Measurements from ENCODE around the gene PRCC.

GRCh38 chr1:156738407-156738806 is 28.9 kb upstream of the PRCC start:
- no peak for TF ChIP-seq EZH2 (IDR thresholded peaks at IDR 0.05; ENCODE audit: insufficient read depth, low read length)
- TF ChIP-seq, protein P1, sequence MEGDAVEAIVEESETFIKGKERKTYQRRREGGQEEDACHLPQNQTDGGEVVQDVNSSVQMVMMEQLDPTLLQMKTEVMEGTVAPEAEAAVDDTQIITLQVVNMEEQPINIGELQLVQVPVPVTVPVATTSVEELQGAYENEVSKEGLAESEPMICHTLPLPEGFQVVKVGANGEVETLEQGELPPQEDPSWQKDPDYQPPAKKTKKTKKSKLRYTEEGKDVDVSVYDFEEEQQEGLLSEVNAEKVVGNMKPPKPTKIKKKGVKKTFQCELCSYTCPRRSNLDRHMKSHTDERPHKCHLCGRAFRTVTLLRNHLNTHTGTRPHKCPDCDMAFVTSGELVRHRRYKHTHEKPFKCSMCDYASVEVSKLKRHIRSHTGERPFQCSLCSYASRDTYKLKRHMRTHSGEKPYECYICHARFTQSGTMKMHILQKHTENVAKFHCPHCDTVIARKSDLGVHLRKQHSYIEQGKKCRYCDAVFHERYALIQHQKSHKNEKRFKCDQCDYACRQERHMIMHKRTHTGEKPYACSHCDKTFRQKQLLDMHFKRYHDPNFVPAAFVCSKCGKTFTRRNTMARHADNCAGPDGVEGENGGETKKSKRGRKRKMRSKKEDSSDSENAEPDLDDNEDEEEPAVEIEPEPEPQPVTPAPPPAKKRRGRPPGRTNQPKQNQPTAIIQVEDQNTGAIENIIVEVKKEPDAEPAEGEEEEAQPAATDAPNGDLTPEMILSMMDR (IDR thresholded peaks at IDR 0.05; ENCODE audit: insufficient read depth, low read depth, low read length): no peak
